Stimulated activated naive CD8-positive, alpha-beta T cell treated with anti-CD3 and anti-CD28 coated beads, Interleukin-15, amount 100 ng/mL, for 72 hours (primary cell): ENCODE results near the gene SPTLC1.

ENCODE experiments used
- ATAC-seq: fragments of 150-1000 bp; cut with Tn5 transposase; 2 replicates; pipeline ENCODE4 v1.10.0; 2021; ENCODE audit warnings: mild to moderate bottlenecking, moderate library complexity
- DNase-seq, 2 donors: peaks; one replicate each; pipeline ENCODE4 v3.0.0; 2021 to 2022
- H3K27ac Mint-ChIP-seq, 2 donors: one replicate each; pipeline ENCODE4 v1.8.0; 2022; ENCODE audit warnings: mild to moderate bottlenecking in 2 of 2, mixed read lengths in 2 of 2, moderate library complexity in 2 of 2
- H3K27me3 Mint-ChIP-seq: one replicate; pipeline ENCODE4 v1.8.0; 2022; ENCODE audit warnings: mixed read lengths
- H3K4me1 Mint-ChIP-seq: one replicate; pipeline ENCODE4 v1.8.0; 2022; ENCODE audit warnings: mild to moderate bottlenecking, mixed read lengths
- H3K4me3 Mint-ChIP-seq, 2 donors: one replicate each; pipeline ENCODE4 v1.8.0; 2022; ENCODE audit warnings: mild to moderate bottlenecking in 2 of 2, mixed read lengths in 2 of 2, moderate library complexity in 1 of 2
- H3K9me3 Mint-ChIP-seq, 2 donors: one replicate each; pipeline ENCODE4 v1.8.0; 2022; ENCODE audit warnings: mixed read lengths in 2 of 2

Gene SPTLC1

GRCh38 chr9:92066168-92066567 is 49.0 kb downstream of the SPTLC1 start:
- H3K27ac Mint-ChIP-seq: no peak overlapping the region
- no peak for DNase-seq
- H3K4me3 Mint-ChIP-seq: no peak overlapping the region
- H3K4me1 Mint-ChIP-seq: no peaks in the 10 kb centered on the region
- ATAC-seq: no peak
- peaks cover 17 to 19% of the 10 kb centered on the region in 2 donors for H3K9me3 Mint-ChIP-seq
- H3K27me3 Mint-ChIP-seq: no peaks in the 10 kb centered on the region

- peaks cover 25 to 31% of the 10 kb centered on the region in 2 donors for H3K9me3 Mint-ChIP-seq
- H3K4me3 Mint-ChIP-seq: no peak overlapping the region
- no peak overlapping the region for H3K27ac Mint-ChIP-seq
- H3K4me1 Mint-ChIP-seq: peaks cover 8% of the 10 kb centered on the region
- DNase-seq: no peak
- ATAC-seq: no peak
- H3K27me3 Mint-ChIP-seq: no peaks in the 10 kb centered on the region
These were observed 50.5 kb downstream of the SPTLC1 start for GRCh38 chr9:92064711-92065110.

GRCh38 chr9:92061184-92061583 is 54.0 kb downstream of the SPTLC1 start:
- no peaks in the 10 kb centered on the region for H3K27me3 Mint-ChIP-seq
- DNase-seq: no peak
- no peak for ATAC-seq
- peaks cover 25 to 31% of the 10 kb centered on the region in 2 donors for H3K9me3 Mint-ChIP-seq
- no peak overlapping the region for H3K4me3 Mint-ChIP-seq
- H3K27ac Mint-ChIP-seq: no peak overlapping the region
- peaks cover 8% of the 10 kb centered on the region for H3K4me1 Mint-ChIP-seq

GRCh38 chr9:92059661-92060060 is 55.6 kb downstream of the SPTLC1 start:
- Mint-ChIP-seq H3K4me3 (no peak overlapping the region), H3K4me1 (peaks cover 8% of the 10 kb centered on the region), H3K27ac (no peak overlapping the region), H3K9me3 (peaks cover 25 to 31% of the 10 kb centered on the region in 2 donors), H3K27me3 (no peaks in the 10 kb centered on the region)
- DNase-seq: no peak
- no peak for ATAC-seq

GRCh38 chr9:92058723-92059444 is 56.3 kb downstream of the SPTLC1 start:
- peaks cover 8% of the 10 kb centered on the region for H3K4me1 Mint-ChIP-seq
- no peak overlapping the region for H3K27ac Mint-ChIP-seq
- DNase-seq: no peak
- H3K9me3 Mint-ChIP-seq: peaks cover 25 to 31% of the 10 kb centered on the region in 2 donors
- no peaks in the 10 kb centered on the region for H3K27me3 Mint-ChIP-seq
- no peak for ATAC-seq
- H3K4me3 Mint-ChIP-seq: no peak overlapping the region

- H3K27me3 Mint-ChIP-seq: no peaks in the 10 kb centered on the region
- H3K27ac Mint-ChIP-seq: no peak overlapping the region
- H3K4me1 Mint-ChIP-seq: peaks cover 8% of the 10 kb centered on the region
- peaks cover 24 to 29% of the 10 kb centered on the region in 2 donors for H3K9me3 Mint-ChIP-seq
- DNase-seq (no peak), ATAC-seq (no peak)
- H3K4me3 Mint-ChIP-seq: no peak overlapping the region
These were observed 57.2 kb downstream of the SPTLC1 start for GRCh38 chr9:92058026-92058425.

GRCh38 chr9:92057226-92057625 is 58.0 kb downstream of the SPTLC1 start:
- ATAC-seq: no peak
- H3K4me3 Mint-ChIP-seq: no peak overlapping the region
- DNase-seq: no peak
- H3K27me3 Mint-ChIP-seq: no peaks in the 10 kb centered on the region
- peaks cover 8% of the 10 kb centered on the region for H3K4me1 Mint-ChIP-seq
- H3K9me3 Mint-ChIP-seq: peaks cover 16 to 21% of the 10 kb centered on the region in 2 donors
- no peak overlapping the region for H3K27ac Mint-ChIP-seq

- Mint-ChIP-seq H3K9me3 (peaks cover 4 to 7% of the 10 kb centered on the region in 2 donors), H3K27me3 (no peaks in the 10 kb centered on the region), H3K4me3 (no peak overlapping the region), H3K4me1 (peaks cover 8% of the 10 kb centered on the region), H3K27ac (no peak overlapping the region)
- DNase-seq (no peak), ATAC-seq (no peak)
These were observed 59.6 kb downstream of the SPTLC1 start for GRCh38 chr9:92055624-92056023.

- Mint-ChIP-seq H3K9me3 (peaks cover 4 to 11% of the 10 kb centered on the region in 2 donors), H3K27me3 (no peaks in the 10 kb centered on the region), H3K4me3 (no peak overlapping the region), H3K4me1 (no peaks in the 10 kb centered on the region), H3K27ac (peak overlapping the region in 1 of 2 donors; percentile 35)
- no peak for ATAC-seq
- no peak for DNase-seq
These were observed 66.1 kb downstream of the SPTLC1 start for GRCh38 chr9:92048924-92049625.

- Mint-ChIP-seq H3K9me3 (peaks cover 19 to 26% of the 10 kb centered on the region in 2 donors), H3K4me1 (no peaks in the 10 kb centered on the region), H3K4me3 (no peak overlapping the region), H3K27ac (peak overlapping the region in 1 of 2 donors; percentile 28), H3K27me3 (no peaks in the 10 kb centered on the region)
- ATAC-seq (no peak), DNase-seq (no peak)
These were observed 67.7 kb downstream of the SPTLC1 start for GRCh38 chr9:92047500-92047899.

- ATAC-seq (no peak), DNase-seq (no peak)
- no peaks in the 10 kb centered on the region for H3K4me1 Mint-ChIP-seq
- H3K27ac Mint-ChIP-seq: no peak overlapping the region
- H3K4me3 Mint-ChIP-seq: no peak overlapping the region
- no peaks in the 10 kb centered on the region for H3K27me3 Mint-ChIP-seq
- peaks cover 27 to 33% of the 10 kb centered on the region in 2 donors for H3K9me3 Mint-ChIP-seq
These were observed 68.5 kb downstream of the SPTLC1 start for GRCh38 chr9:92046676-92047075.

GRCh38 chr9:92044936-92045335 is 70.3 kb downstream of the SPTLC1 start:
- Mint-ChIP-seq H3K9me3 (peaks cover 27 to 33% of the 10 kb centered on the region in 2 donors), H3K27ac (no peak overlapping the region), H3K4me3 (no peak overlapping the region), H3K4me1 (no peaks in the 10 kb centered on the region), H3K27me3 (no peaks in the 10 kb centered on the region)
- ATAC-seq (no peak), DNase-seq (no peak)

GRCh38 chr9:92043002-92043401 is 72.2 kb downstream of the SPTLC1 start:
- no peak overlapping the region for H3K4me3 Mint-ChIP-seq
- DNase-seq: no peak
- H3K9me3 Mint-ChIP-seq: peaks cover 27 to 33% of the 10 kb centered on the region in 2 donors
- H3K27ac Mint-ChIP-seq: peak overlapping the region in 1 of 2 donors; percentile 45
- ATAC-seq: no peak
- H3K27me3 Mint-ChIP-seq: no peaks in the 10 kb centered on the region
- no peaks in the 10 kb centered on the region for H3K4me1 Mint-ChIP-seq

GRCh38 chr9:92042260-92042659 is 73.0 kb downstream of the SPTLC1 start:
- ATAC-seq (no peak), DNase-seq (no peak)
- no peaks in the 10 kb centered on the region for H3K27me3 Mint-ChIP-seq
- H3K4me1 Mint-ChIP-seq: no peaks in the 10 kb centered on the region
- no peak overlapping the region for H3K27ac Mint-ChIP-seq
- no peak overlapping the region for H3K4me3 Mint-ChIP-seq
- peaks cover 27 to 33% of the 10 kb centered on the region in 2 donors for H3K9me3 Mint-ChIP-seq

GRCh38 chr9:92036756-92037155 is 78.5 kb downstream of the SPTLC1 start:
- no peak for DNase-seq
- no peak overlapping the region for H3K27ac Mint-ChIP-seq
- H3K4me3 Mint-ChIP-seq: no peak overlapping the region
- H3K9me3 Mint-ChIP-seq: peaks cover 0 to under 1% of the 10 kb centered on the region in 2 donors
- ATAC-seq: no peak
- H3K4me1 Mint-ChIP-seq: no peaks in the 10 kb centered on the region
- no peaks in the 10 kb centered on the region for H3K27me3 Mint-ChIP-seq

- Mint-ChIP-seq H3K4me1 (no peaks in the 10 kb centered on the region), H3K27ac (no peak overlapping the region), H3K27me3 (no peaks in the 10 kb centered on the region), H3K4me3 (no peak overlapping the region), H3K9me3 (no peaks in the 10 kb centered on the region)
- ATAC-seq: no peak
- no peak for DNase-seq
These were observed 78.8 kb downstream of the SPTLC1 start for GRCh38 chr9:92036411-92036746.
